ENCODE measurements around the gene EPHB2.

DNA sequence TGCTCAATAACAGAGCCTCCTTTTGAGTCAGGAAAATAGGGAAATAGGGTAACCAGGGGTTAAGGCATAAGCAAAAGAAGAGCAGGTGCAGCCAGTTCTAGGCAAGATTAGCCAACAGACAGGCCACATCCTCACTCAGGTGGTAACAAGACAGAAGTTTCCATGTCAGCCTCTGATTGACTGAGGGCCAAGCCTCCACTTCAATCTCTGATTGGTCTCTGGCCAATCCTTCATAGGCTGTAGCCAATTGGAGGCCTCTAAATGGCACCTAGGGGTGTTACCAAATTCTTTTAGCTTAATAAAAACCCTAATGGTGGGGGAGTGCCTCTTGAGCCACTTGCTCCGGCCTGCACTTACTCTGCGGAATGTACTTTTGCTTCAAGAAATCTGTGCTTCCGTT is 224.8 kb downstream of the EPHB2 start:
- no peak for TF ChIP-seq POLR2A (IDR thresholded peaks at IDR 0.05)
- TF ChIP-seq CTCF (IDR thresholded peaks at IDR 0.05) = no peak
- no peak for TF ChIP-seq EP300 (IDR thresholded peaks at IDR 0.05)
